Small intestine (tissue), 7 donors: ENCODE data around the gene EPHA3. TPM values are rescaled to one million over a fixed set of nuclear protein-coding genes. Genes with fewer than 3 reads are reported as not detected.

Experiments used
- DNase-seq, 2 donors: peaks; one replicate each; pipeline versions ENCODE4 v3.0.0 to v3.0.0-alpha.2; 2013
- FAIRE-seq: peaks from 2 replicates; lab custom pipeline; 2012; peaks lifted over from hg19 to GRCh38; lab: Jason Lieb, UNC
- H3K27ac ChIP-seq, 3 donors: one replicate each; pipeline ENCODE4 v1.5.1; 2013; ENCODE audit warnings: low read length in 2 of 3, mild to moderate bottlenecking in 2 of 3, control low read depth in 1 of 3, inconsistent platforms in 1 of 3, low read depth in 1 of 3, moderate library complexity in 1 of 3
- H3K27me3 ChIP-seq, 3 donors: one replicate each; pipeline ENCODE4 v1.6.1; 2013; ENCODE audit warnings: low read length in 3 of 3, inconsistent platforms in 1 of 3; ENCODE audit not compliant: control insufficient read depth in 3 of 3, insufficient read depth in 3 of 3
- H3K36me3 ChIP-seq, 3 donors: one replicate each; pipeline ENCODE4 v1.6.1; 2013; ENCODE audit warnings: low read length in 3 of 3, inconsistent platforms in 1 of 3, low read depth in 1 of 3, mild to moderate bottlenecking in 1 of 3, moderate library complexity in 1 of 3; ENCODE audit not compliant: control insufficient read depth in 3 of 3, insufficient read depth in 2 of 3
- H3K4me1 ChIP-seq, 3 donors: one replicate each; pipeline ENCODE4 v1.6.1; 2013; ENCODE audit warnings: low read length in 2 of 3, inconsistent platforms in 1 of 3, low read depth in 1 of 3, mild to moderate bottlenecking in 1 of 3, moderate library complexity in 1 of 3; ENCODE audit not compliant: control insufficient read depth in 3 of 3, insufficient read depth in 2 of 3
- H3K4me3 ChIP-seq, 3 donors: one replicate each; pipeline ENCODE4 v1.5.1; 2013; ENCODE audit warnings: low read length in 3 of 3, control low read depth in 1 of 3, inconsistent platforms in 1 of 3, low read depth in 1 of 3, mild to moderate bottlenecking in 1 of 3, moderate library complexity in 1 of 3
- H3K9me3 ChIP-seq, 2 donors: one replicate each; pipeline ENCODE4 v1.6.1; 2013; ENCODE audit warnings: low read depth in 1 of 2, low read length in 1 of 2; ENCODE audit not compliant: control insufficient read depth in 2 of 2, insufficient read depth in 1 of 2
- WGBS, 3 donors: extraction: QIAGEN DNeasy Blood & Tissue Kit; methylation state at CpG; one replicate each; pipeline ENCODE4 v1.1.7; 2013; 5-methylcytosine and 5-hydroxymethylcytosine counted together
- polyA plus RNA-seq, 4 donors: library from polyadenylated mRNA; stranded (reverse) in 3 of 4; unstranded in 1 of 4; fragments of 200-250 nt in 3 of 4; fragments of 120-200 nt in 1 of 4; gene quantifications; one replicate each; pipeline versions ENCODE4 v1.2.1 to v1.2.3, GENCODE V29; 2013
- donor health status: healthy with polysubstance abuse.
- donor health status: control.
- donor health status: control.
- donor health status: Bipolar disorder and iron deficiency.
- donor health status: healthy.

The EPHA3 gene
- polyA plus RNA-seq, 4 donors, result under 0.01 to 3.0 (median 0.88) TPM; not detected in 1

- Histone ChIP-seq H3K4me3 (no peak overlapping the region), H3K27ac (no peak overlapping the region), H3K9me3 (no peaks in the 10 kb centered on the region), H3K27me3 (no peaks in the 10 kb centered on the region), H3K4me1 (no peaks in the 10 kb centered on the region), H3K36me3 (no peaks in the 10 kb centered on the region)
- FAIRE-seq (no peak), DNase-seq (no peak)
Measured at GRCh38 chr3:89364314-89364713, 256.9 kb downstream of the EPHA3 start.

- no peak overlapping the region for H3K4me3 ChIP-seq
- H3K4me1 ChIP-seq, result no peaks in the 10 kb centered on the region
- no peak for DNase-seq
- WGBS, 3 donors, result 64 to 75% (median 72%) methylated on average over 3 of the region's 3 CpGs
- FAIRE-seq, result no peak
- H3K27me3 ChIP-seq, result no peaks in the 10 kb centered on the region
- H3K9me3 ChIP-seq, result no peaks in the 10 kb centered on the region
- no peak overlapping the region for H3K27ac ChIP-seq
- H3K36me3 ChIP-seq, result no peaks in the 10 kb centered on the region
Measured at GRCh38 chr3:89367166-89367565, 259.7 kb downstream of the EPHA3 start.

GRCh38 chr3:89368846-89369245 lies 261.4 kb downstream of the EPHA3 start:
- 87 to 96% (median 92%) methylated on average over 3 of the region's 3 CpGs for WGBS, 3 donors
- Histone ChIP-seq H3K4me1 (no peaks in the 10 kb centered on the region), H3K27me3 (no peaks in the 10 kb centered on the region), H3K4me3 (no peak overlapping the region), H3K9me3 (no peaks in the 10 kb centered on the region), H3K27ac (no peak overlapping the region), H3K36me3 (no peaks in the 10 kb centered on the region)
- FAIRE-seq, result no peak
- DNase-seq, result no peak

GRCh38 chr3:89372456-89372855 lies 265.0 kb downstream of the EPHA3 start:
- Histone ChIP-seq H3K4me3 (no peak overlapping the region), H3K36me3 (no peaks in the 10 kb centered on the region), H3K27me3 (no peaks in the 10 kb centered on the region), H3K9me3 (no peaks in the 10 kb centered on the region), H3K4me1 (no peaks in the 10 kb centered on the region), H3K27ac (no peak overlapping the region)
- DNase-seq (no peak), FAIRE-seq (no peak)
- 57 to 89% (median 68%) methylated on average over 1 of the region's 1 CpG for WGBS, 3 donors

- H3K27me3 ChIP-seq, result no peaks in the 10 kb centered on the region
- DNase-seq (no peak), FAIRE-seq (no peak)
- no peaks in the 10 kb centered on the region for H3K9me3 ChIP-seq
- no peak overlapping the region for H3K4me3 ChIP-seq
- H3K36me3 ChIP-seq, result no peaks in the 10 kb centered on the region
- no peaks in the 10 kb centered on the region for H3K4me1 ChIP-seq
- H3K27ac ChIP-seq, result no peak overlapping the region
Measured at GRCh38 chr3:89373434-89373833, 266.0 kb downstream of the EPHA3 start.

- DNase-seq (no peak), FAIRE-seq (no peak)
- H3K9me3 ChIP-seq, result no peaks in the 10 kb centered on the region
- H3K27me3 ChIP-seq, result no peaks in the 10 kb centered on the region
- no peak overlapping the region for H3K4me3 ChIP-seq
- WGBS, 3 donors, result 35 to 48% (median 43%) methylated on average over 1 of the region's 1 CpG
- no peaks in the 10 kb centered on the region for H3K36me3 ChIP-seq
- H3K4me1 ChIP-seq, result no peaks in the 10 kb centered on the region
- H3K27ac ChIP-seq, result no peak overlapping the region
Measured at GRCh38 chr3:89375451-89375850, 268.0 kb downstream of the EPHA3 start.

GRCh38 chr3:89380016-89380415 lies 272.6 kb downstream of the EPHA3 start:
- no peaks in the 10 kb centered on the region for H3K4me1 ChIP-seq
- WGBS, 3 donors, result 79 to 86% (median 80%) methylated on average over 4 of the region's 4 CpGs
- H3K4me3 ChIP-seq, result no peak overlapping the region
- H3K9me3 ChIP-seq, result no peaks in the 10 kb centered on the region
- H3K27me3 ChIP-seq, result no peaks in the 10 kb centered on the region
- no peaks in the 10 kb centered on the region for H3K36me3 ChIP-seq
- no peak overlapping the region for H3K27ac ChIP-seq
- FAIRE-seq, result no peak
- DNase-seq, result no peak

GRCh38 chr3:89392991-89393390 lies 285.6 kb downstream of the EPHA3 start:
- no peak for FAIRE-seq
- H3K27me3 ChIP-seq, result no peaks in the 10 kb centered on the region
- no peaks in the 10 kb centered on the region for H3K36me3 ChIP-seq
- no peak overlapping the region for H3K27ac ChIP-seq
- 56 to 78% (median 78%) methylated on average over 3 of the region's 3 CpGs for WGBS, 3 donors
- DNase-seq, result no peak
- no peaks in the 10 kb centered on the region for H3K9me3 ChIP-seq
- no peaks in the 10 kb centered on the region for H3K4me1 ChIP-seq
- H3K4me3 ChIP-seq, result no peak overlapping the region

GRCh38 chr3:89395456-89395855 lies 288.0 kb downstream of the EPHA3 start:
- Histone ChIP-seq H3K27ac (no peak overlapping the region), H3K36me3 (no peaks in the 10 kb centered on the region), H3K9me3 (no peaks in the 10 kb centered on the region), H3K27me3 (no peaks in the 10 kb centered on the region), H3K4me3 (no peak overlapping the region), H3K4me1 (no peaks in the 10 kb centered on the region)
- FAIRE-seq (no peak), DNase-seq (peak in 1 of 2 donors; percentile 1)
- WGBS, 3 donors, result 70 to 80% (median 71%) methylated on average over 1 of the region's 1 CpG
